Transverse colon (tissue), 4 donors: ENCODE measurements around the gene SGIP1.

ENCODE experiments used
- CTCF ChIP-seq, 5 experiments: fragments of 200-600 bp in 3 of 5; fragments of 450-650 bp in 2 of 5; sonication (generic) in 3 of 5; IDR thresholded peaks; 1 replicate in 2 of 5; 2 replicates in 3 of 5; pipeline ENCODE4 v1.5.1; 2016 to 2017; ENCODE audit warnings: antibody characterized with exemption in 5 of 5, inconsistent platforms in 3 of 5, mild to moderate bottlenecking in 2 of 5, moderate library complexity in 1 of 5
- POLR2A ChIP-seq: fragments of 450-650 bp; IDR thresholded peaks from one replicate; pipeline ENCODE4 v1.6.1; 2016; ENCODE audit warnings: antibody characterized with exemption, mild to moderate bottlenecking, moderate library complexity
- POLR2AphosphoS5 ChIP-seq, 3 donors: sonication (generic); formaldehyde crosslinking; IDR thresholded peaks; one replicate each; pipeline ENCODE4 v1.6.1; 2016; ENCODE audit warnings: antibody characterized with exemption in 3 of 3

DNA sequence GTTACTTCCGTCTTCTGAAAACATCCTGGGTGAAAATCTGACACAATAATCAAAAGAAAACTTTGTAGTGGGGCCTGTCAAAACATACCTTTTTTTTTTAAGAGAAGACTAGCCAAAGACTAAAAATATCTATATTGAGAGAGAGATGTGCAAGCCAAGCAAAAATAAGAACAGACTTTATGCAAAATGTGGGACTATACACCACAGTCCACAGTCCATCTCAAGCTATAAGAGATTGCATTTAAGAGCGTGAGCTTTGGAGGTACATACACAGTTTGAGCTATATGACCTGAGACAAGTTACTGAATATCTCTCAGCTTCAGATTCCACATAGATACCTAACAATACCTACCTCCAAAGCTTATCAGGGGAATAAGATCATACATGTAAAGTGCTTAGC lies 153.4 kb downstream of the SGIP1 start:
- TF ChIP-seq POLR2AphosphoS5 (IDR thresholded peaks at IDR 0.05), result no peak
- TF ChIP-seq CTCF (IDR thresholded peaks at IDR 0.05), result no peak
- no peak for TF ChIP-seq POLR2A
